GM12878 (cell line): ENCODE results near the gene EEF2. TPM values are rescaled to one million over a fixed set of nuclear protein-coding genes. Genes with fewer than 3 reads are reported as not detected.
A peak's percentile ranks its signal among the peaks of the same experiment; 100 is the strongest.

ENCODE experiments used
- ATAC-seq: fragments of 200-7000 bp; cut with Tn5 transposase; 3 replicates; pipeline ENCODE4 v1.9.1; 2020; ENCODE audit warnings: mild to moderate bottlenecking, moderate library complexity
- BruUV-seq: library from RNA; stranded (reverse); fragments of 400-500 nt; replicated peaks from 2 replicates; lab custom pipeline; 2021; lab: Mats Ljungman, UMichigan
- CTCF ChIA-PET: fragments of 300-600 bp; sonication (Branson Sonifier 250); formaldehyde crosslinking; extraction: SDS; loops from one replicate; lab custom pipeline; 2021; ENCODE audit warnings: inconsistent platforms; lab: Yijun Ruan, JAX
- POLR2A ChIA-PET: fragments of 350-600 bp; formaldehyde crosslinking; extraction: SDS; loops from one replicate; lab custom pipeline; 2021; ENCODE audit warnings: inconsistent platforms; lab: Charles Lee
- RAD21 ChIA-PET: fragments of 300-600 bp; sonication (Branson Sonifier 250); formaldehyde crosslinking; loops from one replicate; lab custom pipeline; 2023; ENCODE audit warnings: antibody characterized with exemption; ENCODE audit not compliant: unreplicated experiment; lab: Charles Lee
- SMC1A ChIA-PET: fragments of 300-600 bp; sonication (Branson Sonifier 250); formaldehyde crosslinking; loops from one replicate; lab custom pipeline; 2023; ENCODE audit not compliant: unreplicated experiment, uncharacterized antibody; lab: Charles Lee
- DNase-seq: peaks from one replicate; pipeline ENCODE4 v3.0.0-alpha.2; 2011; ENCODE audit warnings: low read depth, low spot score
- FAIRE-seq: peaks from 3 replicates; lab custom pipeline; 2011; peaks lifted over from hg19 to GRCh38; lab: Jason Lieb, UNC
- H2AFZ ChIP-seq: 2 replicates; pipeline ENCODE4 v1.6.0; 2011; ENCODE audit warnings: low read depth, low read length, control low read depth; ENCODE audit not compliant: control insufficient read depth
- H3K27ac ChIP-seq: 2 replicates; pipeline ENCODE4 v1.5.1; 2011; ENCODE audit warnings: control low read depth; ENCODE audit not compliant: control insufficient read depth, insufficient read depth
- H3K27me3 ChIP-seq, 2 experiments: replicated peaks in 1 of 2; 2 replicates each; pipeline versions ENCODE4 v1.6.0 to v1.6.1; 2011; ENCODE audit warnings: low read length in 1 of 2; ENCODE audit not compliant: control insufficient read depth in 2 of 2, insufficient read depth in 2 of 2
- H3K36me3 ChIP-seq, 2 experiments: 2 replicates each; pipeline ENCODE4 v1.5.1; 2011; ENCODE audit warnings: low read length in 1 of 2; ENCODE audit not compliant: control insufficient read depth in 2 of 2, insufficient read depth in 2 of 2
- H3K4me1 ChIP-seq: 2 replicates; pipeline ENCODE4 v1.6.1; 2011; ENCODE audit warnings: mild to moderate bottlenecking, low read length, moderate library complexity, mixed read lengths; ENCODE audit not compliant: control insufficient read depth, insufficient read depth
- H3K4me2 ChIP-seq: 2 replicates; pipeline ENCODE4 v1.6.0; 2011; ENCODE audit warnings: control low read depth; ENCODE audit not compliant: control insufficient read depth, insufficient read depth
- H3K4me3 ChIP-seq: fragments of 200-600 bp; sonication (generic); 2 replicates; pipeline ENCODE4 v1.5.1; 2016
- H3K79me2 ChIP-seq: 2 replicates; pipeline ENCODE4 v1.6.0; 2011; ENCODE audit warnings: low read length; ENCODE audit not compliant: control insufficient read depth, insufficient read depth
- H3K9ac ChIP-seq: 2 replicates; pipeline ENCODE4 v1.8.0; 2011; ENCODE audit warnings: low read length, control low read depth, mixed read lengths; ENCODE audit not compliant: control insufficient read depth, insufficient read depth
- H3K9me3 ChIP-seq: replicated peaks from 3 replicates; pipeline ENCODE4 v1.5.1; 2011; ENCODE audit warnings: mild to moderate bottlenecking, low read length; ENCODE audit not compliant: control insufficient read depth, insufficient read depth
- H4K20me1 ChIP-seq: 2 replicates; pipeline ENCODE4 v1.6.0; 2011; ENCODE audit not compliant: control insufficient read depth, insufficient read depth
- BACH1 ChIP-seq: fragments of 450-650 bp; IDR thresholded peaks from 2 replicates; pipeline ENCODE4 v1.6.1; 2017; ENCODE audit warnings: mild to moderate bottlenecking, borderline replicate concordance
- POLR2A ChIP-seq: IDR thresholded peaks from 2 replicates; pipeline ENCODE4 v1.6.1; 2011; ENCODE audit warnings: low read depth, mild to moderate bottlenecking, low read length
- POLR2AphosphoS2 ChIP-seq: IDR thresholded peaks from 2 replicates; pipeline ENCODE4 v1.6.1; 2011; ENCODE audit warnings: low read depth, mild to moderate bottlenecking, low read length, improper control_type of control experiment, moderate library complexity
- POLR2AphosphoS5 ChIP-seq: IDR thresholded peaks from 2 replicates; pipeline ENCODE4 v1.6.1; 2011; ENCODE audit warnings: mild to moderate bottlenecking, low read length, inconsistent platforms
- whole genome bisulfite sequencing: methylation state at CpG from one replicate; pipeline ENCODE4 v1.1.6; 2016; ENCODE audit warnings: low lambda C conversion rate; ENCODE audit not compliant: insufficient replicate concordance, insufficient coverage; ENCODE audit errors: missing lambda C conversion rate; 5-methylcytosine and 5-hydroxymethylcytosine counted together
- in situ Hi-C: fragments of 300-500 bp; cut with MboI; formaldehyde crosslinking; loops from 9 replicates; pipeline ENCODE4 v1.14.3; 2018; ENCODE audit warnings: mixed read lengths
- intact Hi-C: fragments of 100-400 bp; cut with micrococcal nuclease; formaldehyde crosslinking; loops from one replicate; pipeline ENCODE4 v1.14.2; 2022; ENCODE audit not compliant: unreplicated experiment
- polyA plus RNA-seq, 11 experiments: library from polyadenylated mRNA; depleted of rRNA in 4 of 11; unstranded in 6 of 11; stranded (reverse) in 5 of 11; fragments of >200 nt; fragmentation: Nextera tagmentation in 4 of 11; fragmentation: Illumina TruSeq in 1 of 11; extraction: Ambion mirVana in 4 of 11; extraction: Trizol in 1 of 11; gene quantifications; 1 replicate in 1 of 11; 2 replicates in 10 of 11; pipeline versions ENCODE4 v1.2.1 to v1.2.3, GENCODE V29; 2011 to 2016; ENCODE audit warnings: inconsistent platforms in 2 of 11, missing spikeins in 2 of 11, low read depth in 1 of 11
- total RNA-seq, 4 experiments: library from RNA; depleted of rRNA in 3 of 4; stranded (reverse); fragments of >200 nt in 3 of 4; fragmentation: Illumina TruSeq in 1 of 4; extraction: Trizol in 1 of 4; gene quantifications; 2 replicates each; pipeline versions ENCODE4 v1.2.1 to v1.2.3, GENCODE V29; 2013 to 2021
- TF ChIP-seq, protein P1 (sequence below): IDR thresholded peaks from 2 replicates; pipeline ENCODE4 v1.6.1; 2011; ENCODE audit warnings: low read depth, low read length, improper control_type of control experiment, borderline replicate concordance

The EEF2 gene
- total and polyA plus RNA-seq, 10 of the 15 experiments (the other 5 are each of a cell fraction or from before 2014, with no cell fraction given) = 280 to 3,491 (median 1,305) TPM

DNA sequence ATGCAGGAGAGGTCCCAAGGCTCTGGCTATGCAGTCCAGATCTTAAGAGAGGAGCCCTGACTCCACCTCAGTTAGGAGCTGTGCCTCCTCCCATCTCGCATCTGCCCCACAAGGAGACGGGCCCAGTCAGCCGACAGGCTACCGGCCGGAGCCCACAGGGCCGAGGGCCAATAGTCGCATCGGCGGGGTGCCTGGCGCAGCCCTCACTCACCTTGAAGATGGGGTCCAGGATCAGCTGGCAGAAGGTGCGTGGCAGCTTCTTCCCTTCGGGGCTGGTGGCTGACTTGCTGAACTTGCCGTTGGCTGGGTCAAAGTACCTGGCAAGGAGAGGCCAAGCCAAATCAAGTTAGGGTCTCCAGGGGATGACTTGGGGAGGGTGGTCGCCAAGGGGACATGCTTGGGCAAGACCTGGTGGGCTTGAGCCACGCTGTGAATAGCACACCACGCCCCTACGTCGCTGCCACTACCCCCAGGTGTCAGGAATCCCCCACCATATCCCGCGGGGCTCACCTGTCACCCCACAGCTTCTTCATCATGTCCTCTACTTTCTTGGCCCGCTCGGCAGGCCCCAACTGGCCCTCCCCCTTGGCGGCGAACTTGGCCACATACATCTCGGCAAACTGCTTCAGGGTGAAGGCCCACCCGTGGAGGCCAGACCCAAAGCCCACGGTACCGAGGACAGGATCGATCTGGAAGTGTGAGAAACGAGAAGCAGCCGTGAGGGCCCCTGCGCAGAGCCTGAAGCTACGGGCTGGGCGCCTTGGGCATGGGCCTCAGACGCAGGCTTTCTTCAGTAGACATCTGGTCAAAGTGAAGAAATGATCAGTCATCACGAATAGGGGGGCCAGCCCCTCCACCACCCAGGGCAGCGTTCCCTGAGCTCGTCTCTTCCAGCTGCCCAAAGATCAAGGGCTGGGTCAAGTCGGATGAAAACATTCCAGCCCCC is 3.3 kb downstream of the EEF2 start:
- Histone ChIP-seq H3K9ac (peak overlapping the region; percentile 17; the same call in 1 of the 2 replicates), H4K20me1 (peaks cover 48% of the 10 kb centered on the region), H3K36me3 (peaks cover 49 to 65% of the 10 kb centered on the region in 2 experiments), H3K27ac (no peak overlapping the region), H3K4me1 (peaks cover 10% of the 10 kb centered on the region), H2AFZ (no peak overlapping the region), H3K4me2 (peak overlapping the region; percentile 89), H3K9me3 (no peaks in the 10 kb centered on the region), H3K27me3 (no peaks in the 10 kb centered on the region), H3K4me3 (peak overlapping the region; percentile 97), H3K79me2 (peaks cover 75% of the 10 kb centered on the region)
- ChIA-PET POLR2A (interaction anchor here (1.9 kb wide), 1 partner anchor 11 kb away, joined by 8 read pairs; the partner anchor contains the start of gene DAPK3), RAD21 (no interaction called here), CTCF (interaction anchor here (1.7 kb wide), 1 partner anchor 11 kb away, joined by 3 read pairs; the partner anchor contains the start of gene DAPK3), SMC1A (no interaction called here)
- TF ChIP-seq BACH1 (peak; percentile 24; the same call in 1 of the 2 replicates), POLR2AphosphoS2 (0 out of 2 replicates have a peak, but pooled peaks have one; percentile 46), POLR2A (peak; percentile 72), POLR2AphosphoS5 (peak; percentile 39)
- TF ChIP-seq, protein P1, sequence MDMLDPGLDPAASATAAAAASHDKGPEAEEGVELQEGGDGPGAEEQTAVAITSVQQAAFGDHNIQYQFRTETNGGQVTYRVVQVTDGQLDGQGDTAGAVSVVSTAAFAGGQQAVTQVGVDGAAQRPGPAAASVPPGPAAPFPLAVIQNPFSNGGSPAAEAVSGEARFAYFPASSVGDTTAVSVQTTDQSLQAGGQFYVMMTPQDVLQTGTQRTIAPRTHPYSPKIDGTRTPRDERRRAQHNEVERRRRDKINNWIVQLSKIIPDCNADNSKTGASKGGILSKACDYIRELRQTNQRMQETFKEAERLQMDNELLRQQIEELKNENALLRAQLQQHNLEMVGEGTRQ = no peak
- no TSS peak for BruUV-seq
- WGBS = 93% methylated on average over 38 of the region's 39 CpGs
- ATAC-seq (no peak), DNase-seq (no peak), FAIRE-seq (no peak)
- in situ Hi-C loops (no loop called here), intact Hi-C loops (no loop called here)
